CD4-positive, alpha-beta memory T cell (primary cell): Measurements from ENCODE around the gene GAS2L1. TPM values are rescaled to one million over a fixed set of nuclear protein-coding genes. Genes with fewer than 3 reads are reported as not detected.

Experiments
- CTCF ChIA-PET: fragments of 350-600 bp; sonication (Branson Sonifier 250); formaldehyde crosslinking; loops from one replicate; lab custom pipeline; 2021; ENCODE audit warnings: inconsistent platforms; ENCODE audit not compliant: partially characterized antibody; lab: Charles Lee
- POLR2A ChIA-PET: fragments of 350-600 bp; sonication (Branson Sonifier 250); formaldehyde crosslinking; loops from one replicate; lab custom pipeline; 2021; ENCODE audit not compliant: partially characterized antibody; lab: Charles Lee
- DNase-seq, 5 donors: peaks; one replicate each; pipeline versions ENCODE4 v3.0.0 to v3.0.0-alpha.2; 2020 to 2022; ENCODE audit warnings: mixed read lengths in 1 of 5
- H3K27ac ChIP-seq: one replicate; pipeline ENCODE4 v1.7.0; 2013; ENCODE audit warnings: low read depth, low read length
- H3K27me3 ChIP-seq: 2 replicates; pipeline ENCODE4 v1.7.0; 2013; ENCODE audit warnings: mild to moderate bottlenecking, low read length, moderate library complexity; ENCODE audit not compliant: insufficient read depth
- H3K36me3 ChIP-seq: 2 replicates; pipeline ENCODE4 v1.7.0; 2013; ENCODE audit warnings: mild to moderate bottlenecking, low read length, moderate library complexity; ENCODE audit not compliant: insufficient read depth
- H3K4me1 ChIP-seq: 2 replicates; pipeline ENCODE4 v1.7.0; 2013; ENCODE audit warnings: mild to moderate bottlenecking, low read length, moderate library complexity; ENCODE audit not compliant: insufficient read depth
- H3K4me3 ChIP-seq, 2 donors: one replicate each; pipeline ENCODE4 v1.7.0; 2013; ENCODE audit warnings: low read length in 2 of 2, mild to moderate bottlenecking in 1 of 2
- H3K9me3 ChIP-seq, 2 donors: one replicate each; pipeline ENCODE4 v1.7.0; 2013; ENCODE audit warnings: low read length in 2 of 2, control low read depth in 1 of 2; ENCODE audit not compliant: control insufficient read depth in 1 of 2
- H3K27ac Mint-ChIP-seq, 7 donors: one replicate each; pipeline ENCODE4 v1.8.0; 2020 to 2021; ENCODE audit warnings: mixed read lengths in 7 of 7, mild to moderate bottlenecking in 6 of 7, inconsistent platforms in 3 of 7, moderate library complexity in 3 of 7
- H3K27me3 Mint-ChIP-seq, 2 donors: one replicate each; pipeline ENCODE4 v1.8.0; 2020 to 2021; ENCODE audit warnings: mixed read lengths in 2 of 2
- H3K36me3 Mint-ChIP-seq, 2 donors: one replicate each; pipeline ENCODE4 v1.8.0; 2020 to 2021; ENCODE audit warnings: mixed read lengths in 2 of 2, inconsistent platforms in 1 of 2, mild to moderate bottlenecking in 1 of 2
- H3K4me1 Mint-ChIP-seq, 4 donors: one replicate each; pipeline ENCODE4 v1.8.0; 2020 to 2021; ENCODE audit warnings: mixed read lengths in 4 of 4, mild to moderate bottlenecking in 1 of 4
- H3K4me3 Mint-ChIP-seq, 8 donors: one replicate each; pipeline ENCODE4 v1.8.0; 2020 to 2021; ENCODE audit warnings: mixed read lengths in 8 of 8, mild to moderate bottlenecking in 7 of 8, moderate library complexity in 6 of 8, inconsistent platforms in 3 of 8
- H3K9me3 Mint-ChIP-seq, 8 donors: one replicate each; pipeline ENCODE4 v1.8.0; 2020 to 2021; ENCODE audit warnings: mixed read lengths in 8 of 8, mild to moderate bottlenecking in 5 of 8, inconsistent platforms in 3 of 8, moderate library complexity in 1 of 8
- intact Hi-C: fragments of 100-400 bp; cut with micrococcal nuclease; formaldehyde crosslinking; loops from one replicate; pipeline ENCODE4 v1.15.1; 2023
- polyA plus RNA-seq, 2 donors: library from polyadenylated mRNA; unstranded; fragments of 300-500 nt; fragmentation: Illumina TruSeq; gene quantifications; one replicate each; pipeline ENCODE4 v1.2.3, GENCODE V29; 2021
- total RNA-seq, 2 experiments: library from RNA; stranded (reverse); gene quantifications; one replicate each; pipeline ENCODE4 v1.2.3, GENCODE V29; 2021

The GAS2L1 gene
- total and polyA plus RNA-seq, 4 experiments from 2014 or later, result 0.47 to 1.2 (median 0.85) TPM

DNA sequence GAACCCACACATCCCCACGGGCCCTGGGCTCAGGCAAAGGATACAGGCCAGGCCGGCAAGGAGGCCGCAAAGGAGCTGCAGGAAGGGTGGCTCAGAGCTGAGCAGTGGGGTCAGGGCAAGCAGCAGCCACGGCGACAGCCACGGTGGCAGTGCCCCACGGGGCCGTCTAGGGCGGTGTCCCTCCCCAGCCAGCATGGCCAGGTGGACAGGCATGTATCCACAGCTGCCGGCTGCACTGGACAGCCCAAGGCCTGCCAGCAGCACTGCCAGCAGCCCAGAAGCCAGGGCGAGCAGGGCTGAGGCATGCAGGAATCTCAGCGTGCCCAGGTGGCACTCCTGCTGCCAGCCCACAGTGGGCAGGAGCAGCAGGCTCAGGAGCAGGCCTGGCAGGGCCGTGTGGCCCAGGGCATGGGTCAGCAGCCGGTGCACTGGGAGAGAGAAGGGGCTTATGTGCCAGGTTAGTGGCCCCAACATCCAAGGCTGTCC lies 42.6 kb upstream of the GAS2L1 start:
- intact Hi-C loops, result no loop called here
- H3K36me3 Mint-ChIP-seq, result peaks cover 4 to 9% of the 10 kb centered on the region in 2 donors
- H3K4me3 Mint-ChIP-seq, result no peak overlapping the region
- Histone ChIP-seq H3K9me3 (no peaks in the 10 kb centered on the region), H3K27ac (no peak overlapping the region), H3K36me3 (no peaks in the 10 kb centered on the region), H3K4me3 (no peak overlapping the region), H3K4me1 (peaks cover 15% of the 10 kb centered on the region), H3K27me3 (no peaks in the 10 kb centered on the region)
- peaks cover 0 to 3% (median 0%) of the 10 kb centered on the region in 8 donors for H3K9me3 Mint-ChIP-seq
- DNase-seq, result no peak
- peaks cover 9 to 22% (median 12%) of the 10 kb centered on the region in 4 donors for H3K4me1 Mint-ChIP-seq
- no peak overlapping the region for H3K27ac Mint-ChIP-seq
- POLR2A ChIA-PET, result no interaction called here
- no peaks in the 10 kb centered on the region for H3K27me3 Mint-ChIP-seq
- CTCF ChIA-PET, result no interaction called here

DNA sequence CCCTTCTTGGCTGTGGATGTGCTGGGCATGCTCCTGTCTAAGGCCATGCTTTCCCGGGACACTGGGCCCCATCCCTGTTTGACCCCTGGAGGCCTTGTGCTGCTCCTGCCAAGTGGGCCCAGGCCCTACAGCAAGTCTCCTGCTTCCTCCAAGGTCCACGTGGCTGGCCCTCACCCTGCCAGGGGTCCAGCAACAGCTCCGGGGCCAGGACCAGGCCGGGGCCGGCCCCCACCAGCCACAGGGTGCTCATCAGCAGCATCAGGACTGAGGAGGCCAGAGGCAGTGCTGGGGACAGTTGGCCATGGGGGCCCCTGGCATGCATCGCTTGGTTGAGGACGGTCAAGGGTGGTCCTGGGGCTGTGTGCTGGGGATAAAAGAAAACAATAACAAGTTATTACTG lies 41.1 kb upstream of the GAS2L1 start:
- Histone ChIP-seq H3K9me3 (no peaks in the 10 kb centered on the region), H3K27me3 (no peaks in the 10 kb centered on the region), H3K4me3 (no peak overlapping the region), H3K4me1 (peaks cover 28% of the 10 kb centered on the region), H3K36me3 (no peaks in the 10 kb centered on the region), H3K27ac (no peak overlapping the region)
- DNase-seq, result no peak
- CTCF ChIA-PET, result no interaction called here
- POLR2A ChIA-PET, result no interaction called here
- Mint-ChIP-seq H3K4me3 (no peak overlapping the region), H3K27ac (peak overlapping the region in 1 of 7 donors; percentile 7), H3K27me3 (no peaks in the 10 kb centered on the region), H3K4me1 (peaks cover 15 to 37% (median 23%) of the 10 kb centered on the region in 4 donors), H3K9me3 (peaks cover 0 to 3% (median 0%) of the 10 kb centered on the region in 8 donors), H3K36me3 (peaks cover 4 to 21% of the 10 kb centered on the region in 2 donors)
- intact Hi-C loops, result loop anchor here (5.0 kb wide), 1 partner anchor 337 kb away; the partner anchor contains the start of gene NF2

DNA sequence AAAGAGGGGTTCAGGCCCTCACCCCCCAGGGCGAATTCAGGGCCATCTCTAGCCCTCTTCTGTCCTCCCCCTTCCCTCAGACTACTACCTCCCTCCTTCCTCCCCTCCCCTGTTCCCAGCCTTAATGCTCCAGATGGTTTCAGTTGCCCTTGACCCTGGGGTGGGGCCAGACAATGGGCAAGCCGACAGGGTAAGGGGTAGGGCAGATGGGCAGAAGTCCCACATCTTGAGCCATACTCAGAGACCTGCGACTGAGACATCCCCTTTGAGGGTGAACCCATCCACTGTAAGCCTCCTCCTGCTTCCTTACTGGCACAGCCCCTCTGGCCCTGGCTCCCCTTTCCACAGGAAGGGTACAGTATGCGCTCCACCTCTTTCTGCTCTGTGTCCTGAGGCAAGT lies 40.5 kb upstream of the GAS2L1 start:
- intact Hi-C loops, result loop anchor here (5.0 kb wide), 1 partner anchor 336 kb away; the partner anchor contains the start of gene NF2
- Histone ChIP-seq H3K9me3 (no peaks in the 10 kb centered on the region), H3K4me1 (peaks cover 34% of the 10 kb centered on the region), H3K27ac (no peak overlapping the region), H3K4me3 (no peak overlapping the region), H3K27me3 (no peaks in the 10 kb centered on the region), H3K36me3 (no peaks in the 10 kb centered on the region)
- H3K4me1 Mint-ChIP-seq, result peaks cover 22 to 43% (median 29%) of the 10 kb centered on the region in 4 donors
- H3K36me3 Mint-ChIP-seq, result peaks cover 8 to 27% of the 10 kb centered on the region in 2 donors
- ChIA-PET CTCF (no interaction called here), POLR2A (no interaction called here)
- DNase-seq, result no peak
- peak overlapping the region in 3 of 8 donors; percentile 12 to 51 (median 32) for H3K4me3 Mint-ChIP-seq
- no peaks in the 10 kb centered on the region for H3K27me3 Mint-ChIP-seq
- H3K9me3 Mint-ChIP-seq, result peaks cover 0 to 3% (median 0%) of the 10 kb centered on the region in 8 donors
- no peak overlapping the region for H3K27ac Mint-ChIP-seq

DNA sequence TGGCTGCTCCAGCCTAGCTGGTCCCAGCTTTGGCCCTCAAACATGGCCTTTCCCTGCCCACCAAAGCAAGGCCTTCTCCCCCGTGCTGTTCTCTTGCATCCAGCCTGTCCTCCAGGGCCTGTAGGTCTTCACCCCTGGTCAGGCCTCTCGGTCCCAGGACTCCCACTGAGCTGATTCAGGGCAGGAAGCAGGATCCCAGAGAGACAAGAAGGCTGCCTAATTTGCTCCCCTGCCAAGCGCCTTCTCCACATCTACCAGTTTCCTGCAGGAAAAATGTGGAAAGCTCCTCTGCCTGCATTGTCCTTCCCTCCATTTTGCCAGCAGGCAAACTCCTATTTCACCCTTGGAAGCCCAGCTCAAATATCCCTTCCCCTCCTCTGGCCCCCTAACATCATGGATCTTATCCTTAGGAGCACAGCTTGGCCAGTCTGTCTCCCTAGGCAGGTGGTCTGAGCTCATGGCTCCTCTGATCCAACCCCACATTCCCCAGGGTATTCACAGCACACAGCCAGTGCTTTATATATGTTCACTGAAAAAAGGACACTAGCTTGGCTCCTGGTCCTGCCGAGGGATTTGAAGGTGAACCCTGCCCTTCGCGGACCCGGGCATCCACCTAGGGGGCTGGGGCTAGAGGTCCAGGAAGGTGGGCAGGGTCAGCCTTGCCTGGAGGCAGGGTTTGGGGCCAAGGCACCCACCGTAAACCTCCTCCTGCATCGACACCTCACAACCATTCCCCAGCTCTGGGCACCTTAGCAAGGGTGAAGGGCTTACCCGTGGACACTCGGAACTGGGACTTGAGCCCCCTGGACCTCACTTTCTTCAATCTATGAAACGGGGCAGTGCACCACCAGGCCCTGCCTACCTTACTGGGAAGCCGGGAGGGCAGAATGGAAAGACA lies 39.6 kb upstream of the GAS2L1 start:
- H3K36me3 ChIP-seq, result peaks cover 5% of the 10 kb centered on the region
- H3K27ac ChIP-seq, result peak overlapping the region; percentile 99
- H3K4me1 Mint-ChIP-seq, result peaks cover 27 to 52% (median 36%) of the 10 kb centered on the region in 4 donors
- no peaks in the 10 kb centered on the region for H3K27me3 Mint-ChIP-seq
- peaks cover 14 to 35% of the 10 kb centered on the region in 2 donors for H3K36me3 Mint-ChIP-seq
- ChIA-PET CTCF (interaction anchor here (0.6 to 1.4 kb wide), 3 partner anchors 21 to 439 kb away, joined by 3 to 5 read pairs (median 5); no protein-coding TSS in a partner anchor), POLR2A (interaction anchor here (0.7 to 1.9 kb wide), 6 partner anchors 13 to 467 kb away, joined by 3 to 7 read pairs (median 5); partner anchors contain the start of genes GAS2L1 and XBP1)
- intact Hi-C loops, result loop anchor here (5.0 kb wide), 1 partner anchor 335 kb away; the partner anchor contains the start of gene NF2
- peak overlapping the region; percentile 78 to 79 for H3K4me3 ChIP-seq
- H3K27ac Mint-ChIP-seq, result peak overlapping the region; percentile 29 to 98 (median 77)
- H3K27me3 ChIP-seq, result no peaks in the 10 kb centered on the region
- H3K4me1 ChIP-seq, result peaks cover 43% of the 10 kb centered on the region
- H3K4me3 Mint-ChIP-seq, result peak overlapping the region; percentile 87 to 99 (median 96)
- no peaks in the 10 kb centered on the region for H3K9me3 ChIP-seq
- DNase-seq, result no peak
- H3K9me3 Mint-ChIP-seq, result peaks cover 0 to 3% (median 0%) of the 10 kb centered on the region in 8 donors

DNA sequence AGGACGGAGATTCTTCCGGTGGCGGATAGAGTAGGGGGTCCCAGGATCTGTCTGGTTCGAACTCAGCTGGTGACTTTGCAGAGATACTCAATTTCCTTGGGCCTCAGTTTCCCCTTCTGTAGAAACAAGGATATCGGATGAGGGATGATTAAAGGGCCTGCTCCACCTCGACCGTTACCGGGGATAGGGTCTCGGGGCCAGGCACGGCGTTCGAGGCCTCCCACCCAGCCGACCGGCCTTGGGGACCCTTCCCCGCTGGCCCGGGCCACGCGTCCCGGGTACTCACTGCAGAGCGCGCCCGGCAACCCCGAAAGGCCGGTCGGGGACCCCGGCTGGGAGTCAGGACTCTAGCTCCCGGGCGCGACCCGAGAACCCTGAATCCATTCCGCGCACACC lies 39.0 kb upstream of the GAS2L1 start:
- peak overlapping the region; percentile 78 to 79 for H3K4me3 ChIP-seq

DNA sequence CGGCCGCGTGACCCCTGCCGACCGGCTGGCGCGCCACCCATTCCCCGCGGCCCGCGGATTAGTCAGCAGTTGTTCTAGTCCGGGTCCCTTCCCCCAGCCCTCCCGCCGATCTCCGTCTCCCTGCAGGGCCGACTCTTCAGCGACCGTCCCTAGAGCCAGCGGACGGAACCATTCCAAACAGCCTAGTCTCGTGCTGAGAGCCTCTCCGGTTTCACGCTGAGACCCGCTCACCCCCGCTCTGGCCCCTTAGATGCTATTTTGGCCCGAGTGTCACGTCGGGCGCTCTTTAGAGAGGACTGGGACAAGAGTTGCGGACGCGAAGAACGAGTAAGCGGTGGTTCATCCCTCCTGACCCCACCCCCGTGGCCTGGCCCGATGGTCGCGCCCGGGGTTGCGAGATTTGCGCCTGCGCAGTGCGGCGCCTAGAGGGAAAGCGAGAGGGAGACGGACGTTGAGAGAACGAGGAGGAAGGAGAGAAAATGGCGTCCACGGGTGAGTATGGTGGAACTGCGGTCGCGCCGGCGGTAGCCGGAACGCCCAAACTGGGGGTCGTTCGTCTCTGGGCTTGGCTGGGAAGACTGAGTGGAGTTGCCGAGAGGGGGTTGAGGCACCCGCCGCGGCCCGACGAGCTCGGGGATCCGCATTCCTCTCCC lies 38.5 kb upstream of the GAS2L1 start, which contains the start of the genes EWSR1 and RHBDD3:
TSS of gene EWSR1 (plus strand) at position 411 of the 653 bp plus-strand sequence. CDS start at position 480, 69 bp downstream.
TSS of gene RHBDD3 (minus strand) at position 124 of the 653 bp plus-strand sequence. CDS start 2,355 bp downstream, outside the sequence.
- peaks cover 17% of the 10 kb centered on the region for H3K36me3 ChIP-seq
- H3K27ac ChIP-seq, result peak within 1 kb of the TSS; percentile 99
- peaks cover 55% of the 10 kb centered on the region for H3K4me1 ChIP-seq
- Mint-ChIP-seq H3K36me3 (peaks cover 24 to 47% of the 10 kb centered on the region in 2 donors), H3K4me3 (peak within 1 kb of the TSS; percentile 91 to 99 (median 98)), H3K9me3 (peaks cover 0 to 3% (median 0%) of the 10 kb centered on the region in 8 donors), H3K27me3 (no peaks in the 10 kb centered on the region), H3K27ac (peak within 1 kb of the TSS; percentile 97 to 100 (median 99)), H3K4me1 (peaks cover 38 to 63% (median 48%) of the 10 kb centered on the region in 4 donors)
- H3K4me3 ChIP-seq, result peak within 1 kb of the TSS; percentile 78 to 79
- no peaks in the 10 kb centered on the region for H3K27me3 ChIP-seq
- intact Hi-C loops, result loop anchor here (2.0 to 5.0 kb wide), 4 partner anchors 334 to 1349 kb away; partner anchors contain the start of genes CHEK2, MTFP1, NF2 and PITPNB
- POLR2A ChIA-PET, result interaction anchor here (0.7 to 1.9 kb wide), 8 partner anchors 9 to 468 kb away, joined by 3 to 7 read pairs (median 5); partner anchors contain the start of genes GAS2L1, NF2 and XBP1
- DNase-seq, result peak; percentile 95 to 100 (median 96)
- no peaks in the 10 kb centered on the region for H3K9me3 ChIP-seq
- CTCF ChIA-PET, result interaction anchor here (0.7 to 1.4 kb wide), 2 partner anchors 20 to 22 kb away, joined by 5 read pairs; no protein-coding TSS in a partner anchor

More for the DNA sequence above, 39.0 kb upstream of the GAS2L1 start:
- Histone ChIP-seq H3K27me3 (no peaks in the 10 kb centered on the region), H3K9me3 (no peaks in the 10 kb centered on the region), H3K36me3 (peaks cover 12% of the 10 kb centered on the region), H3K4me1 (peaks cover 50% of the 10 kb centered on the region), H3K27ac (peak overlapping the region; percentile 99)
- H3K9me3 Mint-ChIP-seq, result peaks cover 0 to 3% (median 0%) of the 10 kb centered on the region in 8 donors
- DNase-seq, result no peak
- ChIA-PET POLR2A (interaction anchor here (0.7 to 1.9 kb wide), 6 partner anchors 13 to 467 kb away, joined by 3 to 7 read pairs (median 5); partner anchors contain the start of genes GAS2L1 and XBP1), CTCF (interaction anchor here (0.7 to 1.4 kb wide), 2 partner anchors 20 to 22 kb away, joined by 5 read pairs; no protein-coding TSS in a partner anchor)
- peak overlapping the region; percentile 64 to 100 (median 99) for H3K27ac Mint-ChIP-seq
- no peaks in the 10 kb centered on the region for H3K27me3 Mint-ChIP-seq
- H3K4me3 Mint-ChIP-seq, result peak overlapping the region; percentile 91 to 99 (median 98)
- intact Hi-C loops, result loop anchor here (5.0 kb wide), 1 partner anchor 335 kb away; the partner anchor contains the start of gene NF2
- H3K4me1 Mint-ChIP-seq, result peaks cover 33 to 58% (median 43%) of the 10 kb centered on the region in 4 donors
- peaks cover 20 to 41% of the 10 kb centered on the region in 2 donors for H3K36me3 Mint-ChIP-seq
